ACC112 (cell line): Measurements from ENCODE around the gene CDH2.

Experiments
- H2AFZ ChIP-seq: fragments of 200-600 bp; sonication (generic); one replicate; pipeline ENCODE4 v1.6.0; 2017; ENCODE audit warnings: antibody characterized with exemption, low read length; ENCODE audit not compliant: unreplicated experiment
- H3K27ac ChIP-seq: fragments of 200-600 bp; sonication (generic); 2 replicates; pipeline ENCODE4 v1.5.1; 2014; ENCODE audit warnings: low read depth, mild to moderate bottlenecking, antibody characterized with exemption, low read length, moderate library complexity
- H3K27me3 ChIP-seq: fragments of 200-600 bp; sonication (generic); 2 replicates; pipeline ENCODE4 v1.6.1; 2014; ENCODE audit warnings: mild to moderate bottlenecking, antibody characterized with exemption, low read length, moderate library complexity, mixed read lengths; ENCODE audit not compliant: insufficient read depth
- H3K36me3 ChIP-seq: fragments of 200-600 bp; sonication (generic); 2 replicates; pipeline ENCODE4 v1.6.1; 2016; ENCODE audit warnings: mild to moderate bottlenecking, antibody characterized with exemption, low read length, moderate library complexity, mixed read lengths; ENCODE audit not compliant: insufficient read depth
- H3K4me1 ChIP-seq: fragments of 200-600 bp; sonication (generic); one replicate; pipeline ENCODE4 v1.6.1; 2016; ENCODE audit warnings: low read length, mixed read lengths; ENCODE audit not compliant: insufficient read depth, unreplicated experiment, control insufficient read depth
- H3K4me3 ChIP-seq: fragments of 200-600 bp; sonication (generic); 2 replicates; pipeline ENCODE4 v1.5.1; 2014; ENCODE audit warnings: mild to moderate bottlenecking, low read depth, low read length
- H3K79me2 ChIP-seq: fragments of 200-600 bp; sonication (generic); one replicate; pipeline ENCODE4 v1.6.0; 2016; ENCODE audit warnings: low read length; ENCODE audit not compliant: control insufficient read depth, unreplicated experiment, insufficient read depth

The CDH2 gene

DNA sequence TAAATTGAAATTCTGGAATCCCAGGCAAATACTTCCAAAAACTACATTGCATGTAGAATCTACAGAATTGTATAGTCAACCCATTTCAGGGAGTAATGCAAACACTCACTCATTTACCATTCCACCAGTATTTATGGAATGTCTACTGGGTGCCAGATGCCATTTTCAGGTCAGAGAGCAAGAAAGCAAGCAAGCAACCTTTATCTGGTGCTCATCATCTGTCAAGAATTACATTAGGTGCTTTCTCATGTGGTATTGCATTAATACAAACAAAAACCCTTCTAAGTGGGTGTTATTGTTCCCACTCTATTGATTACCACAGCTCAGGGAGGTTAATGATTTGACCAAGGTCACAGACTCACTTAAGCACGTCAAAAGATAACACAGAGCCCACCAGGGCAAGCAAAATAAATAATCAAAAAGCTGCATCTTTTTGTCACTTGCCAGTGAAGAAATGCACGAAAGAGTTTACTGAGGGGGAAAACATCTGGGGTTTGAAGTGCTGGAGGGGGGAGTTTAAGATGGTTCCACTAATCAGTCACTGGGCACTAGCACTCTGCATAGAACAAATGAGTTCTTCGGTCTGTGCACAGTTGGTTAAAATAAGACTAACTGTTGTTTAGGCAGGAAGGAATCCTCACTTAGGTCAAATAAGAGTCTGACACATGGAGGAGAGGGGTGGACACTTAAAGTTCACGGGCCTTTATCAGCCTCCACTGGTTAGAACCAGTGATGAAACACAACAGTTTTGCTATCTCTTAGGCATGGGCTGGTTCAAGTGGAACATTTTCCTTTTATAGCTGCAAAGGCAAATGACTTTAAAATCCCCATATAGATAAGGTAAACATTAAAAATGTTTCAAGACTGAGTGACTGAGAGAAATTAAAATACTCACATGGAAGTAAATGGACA lies 208.8 kb downstream of the CDH2 start:
- Histone ChIP-seq H3K4me1 (peaks cover 22% of the 10 kb centered on the region), H3K36me3 (peaks cover 16% of the 10 kb centered on the region; the same call in 1 of the 2 replicates), H3K79me2 (no peaks in the 10 kb centered on the region), H3K27ac (no peak overlapping the region), H3K27me3 (no peaks in the 10 kb centered on the region), H2AFZ (no peak overlapping the region), H3K4me3 (no peak overlapping the region)

- Histone ChIP-seq H3K79me2 (no peaks in the 10 kb centered on the region), H3K27ac (no peak overlapping the region)
Observed at GRCh38 chr18:27966881-27967280, 210.0 kb downstream of the CDH2 start.

DNA sequence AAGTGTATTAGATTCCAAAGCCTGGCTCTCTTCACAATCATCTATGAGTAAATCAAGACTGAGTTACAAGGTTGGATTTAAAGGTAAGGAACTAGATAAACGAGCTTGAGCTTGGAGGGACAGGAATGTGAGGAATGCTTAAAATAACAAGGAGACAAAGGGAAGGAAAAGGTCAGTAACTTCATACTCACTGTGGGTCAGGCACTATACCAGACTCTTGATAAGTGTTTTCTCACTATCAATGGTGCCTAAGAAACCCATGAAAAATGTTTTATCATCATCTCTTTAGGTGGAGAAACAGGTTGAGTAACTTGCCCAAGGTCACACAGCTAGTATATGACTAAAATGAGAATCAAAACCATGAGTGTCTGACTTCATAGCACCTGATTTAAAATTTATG lies 212.1 kb downstream of the CDH2 start:
- H3K4me3 ChIP-seq: no peak overlapping the region

More at GRCh38 chr18:27966881-27967280, 210.0 kb downstream of the CDH2 start:
- Histone ChIP-seq H3K4me1 (peaks cover 22% of the 10 kb centered on the region), H2AFZ (no peak overlapping the region), H3K27me3 (no peaks in the 10 kb centered on the region), H3K36me3 (peaks cover 16% of the 10 kb centered on the region; the same call in 1 of the 2 replicates), H3K4me3 (no peak overlapping the region)

DNA sequence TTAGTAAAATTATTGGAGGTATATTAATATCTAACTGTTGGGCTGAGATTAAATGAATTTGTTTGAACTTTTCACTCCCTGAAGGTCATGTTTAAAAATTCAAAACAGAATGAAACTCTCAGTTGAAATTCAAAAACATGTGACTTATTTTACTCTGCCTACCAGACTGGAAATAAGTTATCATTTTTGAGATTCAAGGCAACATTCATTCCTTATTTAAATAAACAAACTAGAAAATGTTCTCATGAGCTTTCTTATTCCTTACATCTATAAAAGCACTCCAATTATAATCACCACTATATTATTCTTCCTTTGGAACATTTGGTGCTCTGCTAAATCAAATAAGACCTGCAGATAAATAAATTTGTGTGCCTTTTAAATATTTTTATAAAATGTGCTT lies 217.8 kb downstream of the CDH2 start:
- no peak overlapping the region for H3K4me3 ChIP-seq
- no peaks in the 10 kb centered on the region for H3K79me2 ChIP-seq
- H2AFZ ChIP-seq: no peak overlapping the region
- H3K4me1 ChIP-seq: no peaks in the 10 kb centered on the region
- H3K27ac ChIP-seq: no peak overlapping the region
- H3K27me3 ChIP-seq: no peaks in the 10 kb centered on the region
- H3K36me3 ChIP-seq: no peaks in the 10 kb centered on the region

More for the DNA sequence above, 212.1 kb downstream of the CDH2 start:
- H2AFZ ChIP-seq: no peak overlapping the region
- peaks cover 16% of the 10 kb centered on the region; the same call in 1 of the 2 replicates for H3K36me3 ChIP-seq
- peaks cover 17% of the 10 kb centered on the region for H3K4me1 ChIP-seq
- H3K27me3 ChIP-seq: no peaks in the 10 kb centered on the region
- no peaks in the 10 kb centered on the region for H3K79me2 ChIP-seq
- H3K27ac ChIP-seq: no peak overlapping the region

DNA sequence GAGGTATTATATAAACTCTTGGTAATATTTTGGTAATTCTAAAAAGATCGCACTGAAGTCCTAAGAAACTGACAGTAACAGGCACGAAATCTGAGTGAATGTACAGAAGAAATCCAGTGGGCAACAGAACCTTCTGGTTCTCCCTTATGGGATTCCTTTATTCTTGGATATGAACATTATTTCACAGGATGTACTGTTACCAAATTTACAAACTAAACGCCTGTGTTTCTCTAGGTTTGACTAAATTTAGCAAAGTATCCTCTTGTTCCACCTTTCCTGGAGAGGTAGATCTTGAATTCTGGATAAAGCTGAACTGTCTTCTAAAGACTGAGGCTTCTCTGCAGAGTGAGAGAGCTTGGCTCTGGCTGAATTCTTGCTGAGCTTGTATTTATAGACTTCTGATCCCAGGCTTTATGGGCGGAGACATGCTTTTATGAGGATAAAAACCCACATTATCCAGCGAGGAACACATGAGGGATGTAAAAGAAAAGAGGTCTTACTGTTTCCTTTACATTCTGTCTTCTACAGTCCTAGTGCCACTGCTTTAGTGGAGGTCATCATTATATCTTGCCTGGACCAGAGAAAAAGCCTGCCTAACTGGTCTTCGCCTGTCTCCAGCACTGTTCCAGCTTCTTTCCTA lies 220.8 kb downstream of the CDH2 start:
- no peaks in the 10 kb centered on the region for H3K27me3 ChIP-seq
- no peak overlapping the region for H2AFZ ChIP-seq
- H3K79me2 ChIP-seq: no peaks in the 10 kb centered on the region

GRCh38 chr18:27954226-27954625 lies 222.7 kb downstream of the CDH2 start:
- H3K4me3 ChIP-seq: no peak overlapping the region
- H3K27me3 ChIP-seq: no peaks in the 10 kb centered on the region
- H3K27ac ChIP-seq: no peak overlapping the region
- no peaks in the 10 kb centered on the region for H3K36me3 ChIP-seq
- H3K79me2 ChIP-seq: no peaks in the 10 kb centered on the region
- H2AFZ ChIP-seq: no peak overlapping the region
- H3K4me1 ChIP-seq: peaks cover 6% of the 10 kb centered on the region

More for the DNA sequence above, 220.8 kb downstream of the CDH2 start:
- no peak overlapping the region for H3K4me3 ChIP-seq
- H3K4me1 ChIP-seq: no peaks in the 10 kb centered on the region
- no peak overlapping the region for H3K27ac ChIP-seq
- H3K36me3 ChIP-seq: no peaks in the 10 kb centered on the region

- Histone ChIP-seq H3K79me2 (no peaks in the 10 kb centered on the region), H3K4me3 (no peak overlapping the region), H3K36me3 (no peaks in the 10 kb centered on the region), H3K27me3 (no peaks in the 10 kb centered on the region), H3K27ac (no peak overlapping the region), H3K4me1 (peaks cover 6% of the 10 kb centered on the region), H2AFZ (no peak overlapping the region)
Observed at GRCh38 chr18:27952741-27953140, 224.2 kb downstream of the CDH2 start.

- H3K27me3 ChIP-seq: no peaks in the 10 kb centered on the region
- no peak overlapping the region for H3K4me3 ChIP-seq
- H3K27ac ChIP-seq: no peak overlapping the region
- H2AFZ ChIP-seq: no peak overlapping the region
- H3K4me1 ChIP-seq: peaks cover 6% of the 10 kb centered on the region
- H3K36me3 ChIP-seq: no peaks in the 10 kb centered on the region
- H3K79me2 ChIP-seq: no peaks in the 10 kb centered on the region
Observed at GRCh38 chr18:27950648-27951228, 226.2 kb downstream of the CDH2 start.

DNA sequence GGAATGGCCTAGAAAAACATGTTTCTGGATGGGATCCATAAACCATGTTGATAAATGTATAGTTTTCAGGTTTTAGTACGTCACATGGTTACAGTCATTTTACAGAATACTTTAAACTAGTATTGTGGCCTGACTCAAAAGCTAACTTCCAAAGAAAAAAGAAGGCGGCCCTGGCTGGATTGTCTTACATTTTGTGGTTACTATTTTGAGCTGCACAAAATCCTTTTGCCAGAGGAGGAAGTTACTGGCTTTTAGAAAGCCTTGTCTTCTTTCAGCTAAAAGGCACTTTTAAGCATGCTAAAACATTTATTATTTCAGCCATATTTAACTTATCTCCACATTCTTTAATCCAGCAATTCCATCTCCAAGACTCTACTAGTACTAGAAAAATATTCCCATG lies 227.9 kb downstream of the CDH2 start:
- H3K36me3 ChIP-seq: no peaks in the 10 kb centered on the region
- H3K27ac ChIP-seq: no peak overlapping the region
- H3K27me3 ChIP-seq: no peaks in the 10 kb centered on the region
- H3K4me3 ChIP-seq: no peak overlapping the region
- peaks cover 6% of the 10 kb centered on the region for H3K4me1 ChIP-seq
- no peaks in the 10 kb centered on the region for H3K79me2 ChIP-seq
- no peak overlapping the region for H2AFZ ChIP-seq

GRCh38 chr18:27942706-27943105 lies 234.2 kb downstream of the CDH2 start:
- peak overlapping the region; percentile 29 for H2AFZ ChIP-seq
- H3K36me3 ChIP-seq: no peaks in the 10 kb centered on the region
- no peaks in the 10 kb centered on the region for H3K27me3 ChIP-seq
- no peak overlapping the region for H3K27ac ChIP-seq
- peaks cover 7% of the 10 kb centered on the region for H3K4me1 ChIP-seq
- no peak overlapping the region for H3K4me3 ChIP-seq
- H3K79me2 ChIP-seq: no peaks in the 10 kb centered on the region
